H9 (cell line): ENCODE measurements around the gene CUBN. TPM values are rescaled to one million over a fixed set of nuclear protein-coding genes. Genes with fewer than 3 reads are reported as not detected.

Experiments used
- DNase-seq: peaks from one replicate; pipeline ENCODE4 v3.0.0-alpha.2; 2017
- H2AFZ ChIP-seq: one replicate; pipeline ENCODE4 v1.6.1; 2013; ENCODE audit warnings: mild to moderate bottlenecking, low read length, control low read depth, moderate library complexity
- H2AK5ac ChIP-seq: 2 replicates; pipeline ENCODE4 v1.6.1; 2013; ENCODE audit warnings: low read length, control low read depth, mixed read lengths; ENCODE audit not compliant: insufficient read length
- H2BK120ac ChIP-seq: one replicate; pipeline ENCODE4 v1.6.1; 2013; ENCODE audit warnings: low read depth, mild to moderate bottlenecking, low read length, control low read depth, inconsistent platforms; ENCODE audit not compliant: poor library complexity, severe bottlenecking
- H2BK12ac ChIP-seq: 2 replicates; pipeline ENCODE4 v1.6.1; 2013; ENCODE audit warnings: low read length, control low read depth, mixed read lengths, low read depth; ENCODE audit not compliant: insufficient read length
- H2BK15ac ChIP-seq: 2 replicates; pipeline ENCODE4 v1.6.1; 2013; ENCODE audit warnings: low read depth, low read length, control low read depth
- H2BK20ac ChIP-seq: one replicate; pipeline ENCODE4 v1.6.1; 2013; ENCODE audit warnings: low read depth, mild to moderate bottlenecking, low read length, control low read depth, inconsistent platforms; ENCODE audit not compliant: poor library complexity, severe bottlenecking
- H2BK5ac ChIP-seq: 2 replicates; pipeline ENCODE4 v1.6.1; 2013; ENCODE audit warnings: low read length, control low read depth, mixed read lengths; ENCODE audit not compliant: insufficient read length
- H3K14ac ChIP-seq: 2 replicates; pipeline ENCODE4 v1.6.1; 2013; ENCODE audit warnings: low read length, control low read depth; ENCODE audit not compliant: insufficient read depth
- H3K18ac ChIP-seq: 2 replicates; pipeline ENCODE4 v1.6.1; 2013; ENCODE audit warnings: low read depth, mild to moderate bottlenecking, mixed read lengths, low read length, control low read depth; ENCODE audit not compliant: insufficient read length
- H3K23ac ChIP-seq: 2 replicates; pipeline ENCODE4 v1.6.1; 2013; ENCODE audit warnings: low read length, control low read depth, mixed read lengths, low read depth; ENCODE audit not compliant: insufficient read length
- H3K23me2 ChIP-seq: 2 replicates; pipeline ENCODE4 v1.6.1; 2013; ENCODE audit warnings: low read depth, mild to moderate bottlenecking, mixed read lengths, low read length, control low read depth; ENCODE audit not compliant: insufficient read length, poor library complexity, severe bottlenecking
- H3K27ac ChIP-seq: 2 replicates; pipeline ENCODE4 v1.5.1; 2013; ENCODE audit warnings: low read length, control low read depth, mixed read lengths, low read depth; ENCODE audit not compliant: insufficient read length
- H3K27me3 ChIP-seq: 2 replicates; pipeline ENCODE4 v1.6.1; 2013; ENCODE audit warnings: low read length, control low read depth, inconsistent platforms; ENCODE audit not compliant: insufficient read depth
- H3K4ac ChIP-seq: 2 replicates; pipeline ENCODE4 v1.6.1; 2013; ENCODE audit warnings: low read depth, mild to moderate bottlenecking, control low read depth, inconsistent platforms, low read length, moderate library complexity
- H3K4me1 ChIP-seq: 2 replicates; pipeline ENCODE4 v1.6.1; 2013; ENCODE audit warnings: low read length, control low read depth, inconsistent platforms; ENCODE audit not compliant: insufficient read depth
- H3K4me2 ChIP-seq: 2 replicates; pipeline ENCODE4 v1.6.1; 2013; ENCODE audit warnings: low read length, control low read depth, mixed read lengths; ENCODE audit not compliant: insufficient read length, insufficient read depth
- H3K56ac ChIP-seq: 2 replicates; pipeline ENCODE4 v1.6.1; 2013; ENCODE audit warnings: low read depth, mild to moderate bottlenecking, mixed read lengths, low read length, control low read depth; ENCODE audit not compliant: insufficient read length
- H3K79me1 ChIP-seq: 2 replicates; pipeline ENCODE4 v1.6.1; 2013; ENCODE audit warnings: low read depth, mild to moderate bottlenecking, moderate library complexity, low read length, control low read depth, inconsistent platforms; ENCODE audit not compliant: insufficient read depth, poor library complexity, severe bottlenecking
- H3K79me2 ChIP-seq: 2 replicates; pipeline ENCODE4 v1.6.1; 2013; ENCODE audit warnings: low read length, control low read depth, inconsistent platforms; ENCODE audit not compliant: insufficient read depth
- H3K9ac ChIP-seq: 2 replicates; pipeline ENCODE4 v1.6.1; 2013; ENCODE audit warnings: low read length, control low read depth, mixed read lengths; ENCODE audit not compliant: insufficient read length; ENCODE audit errors: extremely low read depth
- H3K9me3 ChIP-seq: one replicate; pipeline ENCODE4 v1.6.1; 2013; ENCODE audit warnings: low read depth, low read length, inconsistent platforms; ENCODE audit not compliant: control insufficient read depth
- H3T11ph ChIP-seq: one replicate; pipeline ENCODE4 v1.6.1; 2013; ENCODE audit warnings: mild to moderate bottlenecking, low read length, control low read depth, inconsistent platforms
- H4K20me1 ChIP-seq: one replicate; pipeline ENCODE4 v1.6.1; 2013; ENCODE audit not compliant: control insufficient read depth, insufficient read length, insufficient read depth
- H4K5ac ChIP-seq: 2 replicates; pipeline ENCODE4 v1.6.1; 2013; ENCODE audit warnings: low read depth, mild to moderate bottlenecking, mixed read lengths, low read length, control low read depth; ENCODE audit not compliant: insufficient read length
- H4K8ac ChIP-seq: replicated peaks from 2 replicates; pipeline ENCODE4 v1.6.1; 2013; ENCODE audit warnings: low read length, control low read depth, mixed read lengths, low read depth; ENCODE audit not compliant: insufficient read length
- H4K91ac ChIP-seq: 2 replicates; pipeline ENCODE4 v1.6.1; 2013; ENCODE audit warnings: low read depth, mild to moderate bottlenecking, moderate library complexity, mixed read lengths, low read length, control low read depth; ENCODE audit not compliant: insufficient read length
- H3K27ac Mint-ChIP-seq, 3 experiments: 2 replicates in 2 of 3; 3 replicates in 1 of 3; pipeline ENCODE4 v1.8.0; 2020 to 2021; ENCODE audit warnings: mixed read lengths in 3 of 3, mild to moderate bottlenecking in 1 of 3, moderate library complexity in 1 of 3
- H3K27me3 Mint-ChIP-seq: 2 replicates; pipeline ENCODE4 v1.8.0; 2021; ENCODE audit warnings: low read depth, mild to moderate bottlenecking, moderate library complexity, mixed read lengths
- H3K36me3 Mint-ChIP-seq, 3 experiments: 2 replicates in 2 of 3; 3 replicates in 1 of 3; pipeline ENCODE4 v1.8.0; 2020 to 2021; ENCODE audit warnings: low read depth in 3 of 3, mixed read lengths in 3 of 3; ENCODE audit not compliant: insufficient read depth in 1 of 3
- H3K4me1 Mint-ChIP-seq, 2 experiments: 2 replicates each; pipeline ENCODE4 v1.8.0; 2020; ENCODE audit warnings: mixed read lengths in 2 of 2
- H3K4me3 Mint-ChIP-seq, 2 experiments: 2 replicates in 1 of 2; 3 replicates in 1 of 2; pipeline ENCODE4 v1.8.0; 2020 to 2021; ENCODE audit warnings: mild to moderate bottlenecking in 2 of 2, mixed read lengths in 2 of 2, moderate library complexity in 1 of 2
- H3K9me3 Mint-ChIP-seq, 2 experiments: 2 replicates in 1 of 2; 3 replicates in 1 of 2; pipeline ENCODE4 v1.8.0; 2020; ENCODE audit warnings: mild to moderate bottlenecking in 2 of 2, mixed read lengths in 2 of 2, moderate library complexity in 1 of 2
- total RNA-seq: library from RNA; stranded (reverse); gene quantifications from 2 replicates; pipeline ENCODE4 v1.2.1, GENCODE V29; 2021
- TF ChIP-seq, protein P1 (sequence below): fragments of 200-600 bp; sonication (generic); conservative IDR thresholded peaks from 3 replicates; pipeline ENCODE4 v1.8.0; 2021; ENCODE audit warnings: antibody characterized with exemption, mild to moderate bottlenecking

The CUBN gene
- total RNA-seq, 1 experiment from 2014 or later, result 0.26 TPM

DNA sequence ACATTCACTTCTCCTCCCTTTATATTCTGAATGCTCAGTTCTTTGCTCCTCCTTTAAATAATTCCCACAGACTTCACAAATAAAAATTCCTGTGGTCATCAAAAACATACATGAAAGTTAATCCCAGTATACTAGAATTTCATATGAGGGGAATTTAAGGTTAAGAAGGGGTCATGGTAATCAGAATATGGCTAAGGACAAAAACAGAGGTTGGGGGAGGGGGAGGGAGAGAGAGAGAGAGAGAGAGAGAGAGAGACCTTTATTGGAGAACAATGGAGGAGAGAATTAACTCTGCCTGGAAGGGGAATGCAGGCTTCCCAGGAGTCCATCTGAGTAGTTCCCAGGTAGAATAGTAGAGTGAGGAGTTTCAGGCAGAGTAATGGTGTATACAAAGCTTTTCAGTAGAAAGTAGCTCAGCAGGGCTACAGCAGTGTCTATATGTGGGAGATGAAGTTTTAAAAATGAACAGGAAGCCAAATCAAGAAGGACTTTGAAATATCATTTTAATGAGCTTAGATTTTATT lies 5.2 kb upstream of the CUBN start:
- H3K27ac Mint-ChIP-seq, result peak overlapping the region in 1 of 3 experiments; percentile 64; a peak in 1 of 7 replicates

More for the DNA sequence above, 5.2 kb upstream of the CUBN start:
- H4K91ac ChIP-seq, result no peak overlapping the region
- H2AK5ac ChIP-seq, result no peak overlapping the region
- H3K9ac ChIP-seq, result no peak overlapping the region
- H3K56ac ChIP-seq, result no peak overlapping the region
- TF ChIP-seq, protein P1, sequence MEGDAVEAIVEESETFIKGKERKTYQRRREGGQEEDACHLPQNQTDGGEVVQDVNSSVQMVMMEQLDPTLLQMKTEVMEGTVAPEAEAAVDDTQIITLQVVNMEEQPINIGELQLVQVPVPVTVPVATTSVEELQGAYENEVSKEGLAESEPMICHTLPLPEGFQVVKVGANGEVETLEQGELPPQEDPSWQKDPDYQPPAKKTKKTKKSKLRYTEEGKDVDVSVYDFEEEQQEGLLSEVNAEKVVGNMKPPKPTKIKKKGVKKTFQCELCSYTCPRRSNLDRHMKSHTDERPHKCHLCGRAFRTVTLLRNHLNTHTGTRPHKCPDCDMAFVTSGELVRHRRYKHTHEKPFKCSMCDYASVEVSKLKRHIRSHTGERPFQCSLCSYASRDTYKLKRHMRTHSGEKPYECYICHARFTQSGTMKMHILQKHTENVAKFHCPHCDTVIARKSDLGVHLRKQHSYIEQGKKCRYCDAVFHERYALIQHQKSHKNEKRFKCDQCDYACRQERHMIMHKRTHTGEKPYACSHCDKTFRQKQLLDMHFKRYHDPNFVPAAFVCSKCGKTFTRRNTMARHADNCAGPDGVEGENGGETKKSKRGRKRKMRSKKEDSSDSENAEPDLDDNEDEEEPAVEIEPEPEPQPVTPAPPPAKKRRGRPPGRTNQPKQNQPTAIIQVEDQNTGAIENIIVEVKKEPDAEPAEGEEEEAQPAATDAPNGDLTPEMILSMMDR, result no peak
- no peak overlapping the region for H3T11ph ChIP-seq
- H3K27ac ChIP-seq, result no peak overlapping the region
- Mint-ChIP-seq H3K27me3 (no peaks in the 10 kb centered on the region), H3K36me3 (no peaks in the 10 kb centered on the region), H3K4me3 (no peak overlapping the region), H3K9me3 (no peaks in the 10 kb centered on the region), H3K4me1 (peaks cover 19 to 21% of the 10 kb centered on the region in 2 experiments)
- H3K79me2 ChIP-seq, result no peaks in the 10 kb centered on the region
- H3K79me1 ChIP-seq, result no peaks in the 10 kb centered on the region
- no peak overlapping the region for H4K8ac ChIP-seq
- no peak overlapping the region for H2AFZ ChIP-seq
- no peak overlapping the region for H2BK15ac ChIP-seq
- H3K14ac ChIP-seq, result no peak overlapping the region
- no peak overlapping the region for H4K5ac ChIP-seq
- H2BK20ac ChIP-seq, result no peak overlapping the region
- DNase-seq, result no peak
- H3K18ac ChIP-seq, result no peak overlapping the region
- H3K4ac ChIP-seq, result no peak overlapping the region
- no peak overlapping the region for H3K4me2 ChIP-seq
- H3K23ac ChIP-seq, result no peak overlapping the region
- H4K20me1 ChIP-seq, result no peaks in the 10 kb centered on the region
- no peaks in the 10 kb centered on the region for H3K27me3 ChIP-seq
- no peak overlapping the region for H2BK120ac ChIP-seq
- H2BK5ac ChIP-seq, result no peak overlapping the region
- H3K4me1 ChIP-seq, result no peaks in the 10 kb centered on the region
- H2BK12ac ChIP-seq, result no peak overlapping the region
- H3K23me2 ChIP-seq, result no peaks in the 10 kb centered on the region
- H3K9me3 ChIP-seq, result no peaks in the 10 kb centered on the region
